HG03575 (cell line): ENCODE results near the gene MEAK7.

Source experiments
- ATAC-seq: cut with Tn5 transposase; IDR thresholded peaks from one replicate; pipeline ENCODE4 v1.9.1; 2021; ENCODE audit not compliant: unreplicated experiment, insufficient number of reproducible peaks, low FRiP score; ENCODE audit errors: extremely low read depth

MEAK7 gene

DNA sequence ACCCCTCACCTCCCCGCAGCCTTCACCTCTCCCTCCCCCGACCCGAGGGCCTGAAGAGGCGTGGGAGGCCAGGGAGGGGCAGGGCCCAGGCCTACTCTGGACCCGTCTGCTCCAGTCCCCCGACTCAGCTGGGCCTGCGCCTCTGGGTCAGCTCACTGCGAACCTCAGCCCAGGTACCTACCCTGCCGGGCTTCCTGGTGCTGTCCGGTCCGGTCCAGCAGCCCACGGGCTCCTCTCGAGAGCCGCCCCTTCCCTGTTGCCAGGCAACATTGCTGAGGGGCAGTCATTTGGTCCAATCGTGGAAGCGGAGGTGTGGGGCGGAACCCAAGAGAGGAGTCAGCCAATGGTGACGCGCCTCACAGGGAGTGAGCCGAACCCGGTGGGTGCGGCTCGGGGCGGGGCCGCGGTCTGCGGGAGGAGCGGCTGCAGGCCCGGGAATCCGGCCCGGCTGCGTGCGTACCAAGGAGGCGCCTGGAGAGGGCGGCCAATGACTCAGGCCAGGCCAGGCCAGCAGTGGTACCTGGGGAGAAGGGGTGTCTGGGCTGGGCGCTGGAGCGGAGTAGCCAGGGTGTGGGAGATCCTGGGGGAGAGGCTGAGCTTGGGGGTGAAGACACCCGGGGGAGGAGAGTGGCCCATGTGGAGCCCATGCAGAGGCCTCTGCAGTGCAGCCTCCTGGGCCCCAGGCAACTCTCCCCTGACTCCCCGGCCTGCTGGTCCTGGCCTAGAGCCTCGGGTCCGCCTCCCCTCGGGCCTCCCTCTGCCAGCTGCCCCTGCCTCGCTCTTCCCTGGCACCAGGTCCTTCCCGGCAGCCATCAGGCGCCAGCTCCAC lies at the start of gene MEAK7:
Gene MEAK7, minus strand, starts transcription at position 240 of the 829 bp plus-strand sequence. CDS start 6,573 bp downstream, outside the sequence.
- peak; percentile 82 for ATAC-seq

DNA sequence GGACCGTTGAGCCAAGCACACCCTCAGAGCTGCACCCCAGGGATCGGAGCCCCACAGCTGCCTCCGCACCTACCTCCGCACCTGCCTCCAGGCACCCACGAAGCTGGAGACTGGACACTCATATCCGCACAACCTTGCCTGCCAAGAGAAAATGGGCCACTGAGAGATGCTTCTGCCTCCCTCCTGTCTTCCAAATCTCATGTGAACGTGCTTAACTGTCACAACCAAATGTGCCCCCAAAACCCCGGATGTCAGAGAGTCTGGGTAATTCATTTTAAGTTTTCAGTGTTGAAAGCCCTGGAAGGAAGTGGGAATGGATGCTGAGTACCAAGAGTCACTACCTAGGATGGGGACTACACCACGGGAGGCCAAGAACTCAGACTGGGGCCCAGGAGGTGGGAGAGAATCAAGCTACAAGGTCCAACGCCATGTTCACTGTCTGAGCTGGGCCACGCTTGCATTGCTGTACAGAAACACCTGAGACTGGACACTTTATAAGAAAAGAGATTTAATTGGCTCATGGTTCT lies 49.5 kb upstream of the MEAK7 start:
- ATAC-seq = no peak

DNA sequence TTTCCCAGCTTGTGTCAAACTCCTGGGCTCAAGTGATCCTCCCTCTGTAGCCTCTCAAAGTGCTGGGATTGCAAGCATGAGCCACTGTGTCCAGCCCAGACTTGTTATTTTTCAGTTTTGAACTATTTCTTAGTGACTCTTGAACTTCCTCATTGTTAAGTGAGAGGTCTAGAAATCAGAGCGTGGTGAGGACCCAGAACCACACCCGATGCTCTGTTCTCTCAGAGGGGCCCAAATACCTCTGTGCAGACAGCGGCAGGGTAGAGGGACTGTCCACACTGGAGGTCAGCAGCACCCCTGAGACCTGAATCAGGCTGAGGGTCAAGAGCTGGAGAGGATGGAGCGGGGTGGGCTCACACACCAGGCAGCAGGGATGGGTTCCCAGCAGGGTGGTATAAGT lies 47.7 kb upstream of the MEAK7 start:
- no peak for ATAC-seq

DNA sequence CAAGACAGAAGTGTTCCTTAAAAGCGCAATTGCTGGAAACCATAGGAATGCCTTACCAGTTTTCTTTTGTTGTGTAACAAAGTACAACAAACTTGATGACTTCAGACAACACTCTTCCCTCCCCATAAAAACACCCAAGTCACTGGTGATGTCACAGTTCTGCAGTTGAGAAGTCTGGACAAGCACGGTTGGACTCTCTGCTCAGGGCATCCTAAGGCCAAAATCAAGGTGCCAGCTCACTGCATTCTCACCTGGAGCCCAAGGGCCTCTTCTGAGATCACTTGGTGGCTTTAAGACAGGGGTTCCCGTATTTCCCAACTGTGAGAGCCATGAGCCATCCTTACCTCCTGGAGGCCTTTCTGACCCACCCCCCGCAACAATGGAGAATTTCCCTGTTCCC lies 45.6 kb upstream of the MEAK7 start:
- ATAC-seq = no peak

DNA sequence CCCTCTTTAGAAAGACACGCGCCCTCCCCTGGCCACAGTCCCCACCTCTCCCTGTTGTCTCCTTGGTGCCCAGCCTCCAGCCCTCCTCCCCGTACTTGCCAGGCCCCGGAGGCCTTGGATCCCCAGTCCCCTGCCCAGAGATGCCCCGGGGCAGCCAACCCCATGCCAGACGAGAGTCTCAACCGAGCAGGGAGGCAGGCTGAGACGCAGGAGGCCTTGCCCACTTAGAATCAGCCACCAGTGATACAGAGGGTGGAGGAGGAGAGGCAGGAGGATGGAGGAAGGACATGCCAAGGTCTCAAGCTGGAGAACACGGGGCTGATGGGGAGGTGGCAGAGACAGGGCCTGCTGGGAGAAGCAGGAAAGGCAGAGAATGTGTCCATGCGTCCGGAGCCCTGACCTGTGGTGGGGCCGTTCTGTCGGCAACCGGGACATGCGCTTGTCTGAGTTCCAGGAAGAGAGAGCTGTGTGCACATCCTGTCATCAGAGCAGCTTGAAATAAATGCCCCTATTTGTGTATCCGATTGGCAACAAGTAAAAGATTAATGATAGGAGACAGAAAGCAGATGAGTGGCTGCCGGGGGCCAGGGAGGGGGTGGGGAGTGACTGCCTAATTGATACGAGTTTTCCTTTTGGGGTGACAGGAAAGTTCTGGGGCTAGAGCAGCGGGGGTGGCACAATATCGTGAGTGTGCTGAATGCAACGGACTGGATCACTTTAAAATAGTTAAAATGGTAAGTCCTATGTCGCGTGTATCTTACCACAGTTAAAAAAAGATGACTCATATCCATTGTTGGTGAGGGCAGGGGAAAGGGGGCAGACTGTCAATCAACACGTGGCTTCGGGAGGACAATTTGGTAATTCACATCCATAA lies 44.7 kb upstream of the MEAK7 start:
- ATAC-seq = no peak

DNA sequence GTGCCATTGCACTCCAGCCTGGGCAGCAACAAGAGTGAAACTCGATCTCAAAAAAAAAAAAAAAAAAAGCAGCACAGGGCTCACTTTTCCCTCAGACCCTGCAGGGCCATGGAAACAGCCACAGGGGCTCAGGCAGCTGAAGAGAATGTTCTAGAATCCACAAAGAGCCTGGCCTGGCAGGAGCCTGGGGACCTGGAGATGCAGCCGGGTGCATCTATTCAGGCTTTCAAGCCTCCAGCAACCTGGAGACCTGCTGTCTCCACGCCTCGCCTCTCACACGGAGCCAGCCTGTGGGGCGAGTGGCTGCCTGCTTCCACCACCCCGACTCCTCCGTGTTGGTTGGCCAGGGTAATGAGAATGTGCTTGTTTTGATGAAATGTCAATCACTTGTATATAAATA lies 44.0 kb upstream of the MEAK7 start:
- ATAC-seq = no peak

- ATAC-seq = no peak
These were observed 43.1 kb upstream of the MEAK7 start for GRCh38 chr16:84547546-84548061.

DNA sequence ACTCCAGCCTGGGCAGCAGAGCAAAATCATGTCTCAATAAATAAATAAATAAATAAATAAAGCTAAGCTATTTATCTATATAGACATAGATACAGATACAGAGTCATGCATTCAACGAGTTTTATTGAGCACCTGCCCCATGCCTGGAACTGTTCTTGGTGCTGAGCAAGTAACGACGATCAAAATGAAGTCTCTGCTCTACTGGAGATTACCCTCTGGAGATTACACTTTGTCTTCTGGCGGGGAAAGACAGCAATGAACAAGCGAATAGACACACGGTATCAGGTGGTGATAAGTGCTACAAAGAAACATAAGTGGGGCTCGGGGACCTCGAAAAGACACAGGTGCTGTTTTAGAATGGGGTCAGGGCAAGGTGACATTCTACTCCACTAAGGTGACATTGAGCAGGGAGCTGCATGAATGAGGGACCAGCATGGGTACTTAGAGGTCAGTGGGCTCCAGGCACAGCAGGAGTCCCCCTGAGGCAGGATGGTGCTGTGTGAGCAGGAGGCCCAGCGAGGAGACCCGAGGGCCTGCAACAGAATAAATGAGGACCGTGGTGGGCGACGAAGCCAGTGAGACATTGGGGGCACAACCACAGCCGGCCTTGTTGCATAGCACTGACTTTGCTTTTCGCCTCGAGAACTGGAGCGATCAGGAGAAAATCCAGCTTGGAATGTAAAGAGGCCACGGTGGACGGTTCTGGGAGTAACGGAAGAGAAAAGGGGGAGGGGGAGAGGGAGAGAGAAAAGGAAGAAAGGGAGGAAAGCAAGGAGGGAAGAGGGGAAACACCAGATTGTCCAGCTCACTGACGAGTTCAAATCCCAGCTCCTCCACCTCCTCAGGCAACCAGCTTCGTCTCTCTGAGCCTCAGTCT lies 42.4 kb upstream of the MEAK7 start:
- no peak for ATAC-seq

GRCh38 chr16:84545114-84545737 lies 40.8 kb upstream of the MEAK7 start:
- ATAC-seq = no peak

DNA sequence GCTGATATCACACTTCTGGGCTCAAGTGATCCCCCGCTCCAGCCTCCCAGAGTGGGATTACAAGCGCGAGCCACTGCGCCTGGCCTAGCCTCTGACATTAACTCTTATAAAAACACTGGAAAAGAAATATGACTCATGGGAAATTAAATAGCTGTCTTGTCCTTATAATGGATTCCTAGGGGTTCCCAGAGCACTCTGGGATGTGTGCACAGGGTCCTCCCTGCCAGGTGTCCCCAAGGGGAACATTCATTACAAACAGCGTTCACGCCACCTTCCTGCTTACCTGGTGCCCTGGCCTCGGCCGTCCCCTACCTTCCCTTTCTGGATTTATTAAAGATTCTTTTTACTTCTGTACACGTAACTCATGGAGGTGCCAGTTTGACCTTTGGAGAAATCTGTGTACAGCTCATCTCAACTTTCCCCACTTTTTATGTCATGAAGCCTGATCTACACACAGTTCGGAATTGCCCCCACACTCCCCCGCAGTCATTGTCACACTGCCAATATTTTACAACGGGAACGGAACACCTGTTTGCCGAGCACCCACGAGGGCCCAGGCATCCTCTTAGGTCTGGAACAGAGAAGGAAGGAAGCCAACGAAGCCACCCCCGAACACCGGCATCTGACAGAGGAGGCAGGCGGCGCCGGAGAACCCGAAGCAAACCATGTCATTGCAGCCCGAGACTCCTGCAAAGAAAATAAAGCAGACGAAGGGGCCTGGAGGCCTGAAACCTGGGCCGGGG lies 39.7 kb upstream of the MEAK7 start:
- no peak for ATAC-seq

DNA sequence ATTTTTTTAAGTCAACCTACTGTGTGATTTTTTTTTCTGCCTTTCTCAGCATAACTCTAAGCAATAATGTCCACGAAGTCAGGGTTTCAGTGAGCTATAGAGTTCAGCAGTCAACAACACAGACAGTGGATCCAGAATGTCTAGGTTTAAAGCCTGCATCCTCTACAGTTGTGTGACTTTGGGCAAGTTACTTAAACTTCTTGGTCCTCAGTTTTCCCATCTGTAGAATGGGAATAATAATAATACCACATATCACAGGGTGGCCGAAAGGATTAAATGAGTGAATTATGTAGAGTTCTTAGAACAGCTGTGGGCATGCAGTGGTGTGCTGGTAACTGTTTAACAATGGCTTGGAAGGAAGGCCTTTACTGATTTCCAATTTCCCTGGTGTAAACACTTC lies 38.8 kb upstream of the MEAK7 start:
- ATAC-seq = no peak

DNA sequence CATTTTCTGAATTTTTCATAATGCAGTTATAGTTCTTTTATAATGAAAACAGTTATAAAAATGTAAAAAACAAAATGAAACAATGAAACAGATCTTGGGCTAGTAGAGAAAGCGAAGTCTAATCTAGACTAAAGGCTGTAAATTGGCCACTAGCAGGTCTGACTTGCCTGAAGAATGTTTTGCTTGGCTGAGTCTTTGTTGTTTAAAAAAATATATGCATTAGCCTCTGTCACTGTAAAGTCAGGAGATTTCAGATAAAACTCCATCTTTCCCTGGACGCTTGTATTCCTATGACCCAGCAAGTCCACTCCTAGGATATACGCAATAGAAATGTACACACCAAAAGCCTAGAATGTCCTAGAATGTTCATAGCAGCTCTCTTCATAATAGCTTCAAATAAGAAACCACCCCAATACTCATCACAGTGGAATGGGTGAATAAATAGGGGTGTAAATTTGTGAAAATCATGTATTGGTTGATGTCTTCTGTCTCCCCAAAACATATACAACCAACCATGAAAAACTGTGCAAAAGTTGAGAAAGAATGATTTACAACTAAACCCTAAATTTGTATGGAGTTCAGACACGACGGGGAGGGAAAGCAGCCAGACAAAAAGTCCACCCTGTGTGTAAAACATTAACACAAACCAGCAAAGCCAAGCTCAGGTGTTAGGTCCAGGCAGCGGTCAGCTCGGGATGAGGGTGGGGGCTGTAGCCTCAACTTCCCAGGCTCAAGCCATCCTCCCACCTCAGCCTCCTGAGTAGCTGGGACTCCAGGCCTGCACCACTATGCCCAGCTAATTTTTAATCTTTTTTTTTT lies 37.7 kb upstream of the MEAK7 start:
- ATAC-seq = no peak

- no peak for ATAC-seq
These were observed 35.7 kb upstream of the MEAK7 start for GRCh38 chr16:84540194-84540593.

DNA sequence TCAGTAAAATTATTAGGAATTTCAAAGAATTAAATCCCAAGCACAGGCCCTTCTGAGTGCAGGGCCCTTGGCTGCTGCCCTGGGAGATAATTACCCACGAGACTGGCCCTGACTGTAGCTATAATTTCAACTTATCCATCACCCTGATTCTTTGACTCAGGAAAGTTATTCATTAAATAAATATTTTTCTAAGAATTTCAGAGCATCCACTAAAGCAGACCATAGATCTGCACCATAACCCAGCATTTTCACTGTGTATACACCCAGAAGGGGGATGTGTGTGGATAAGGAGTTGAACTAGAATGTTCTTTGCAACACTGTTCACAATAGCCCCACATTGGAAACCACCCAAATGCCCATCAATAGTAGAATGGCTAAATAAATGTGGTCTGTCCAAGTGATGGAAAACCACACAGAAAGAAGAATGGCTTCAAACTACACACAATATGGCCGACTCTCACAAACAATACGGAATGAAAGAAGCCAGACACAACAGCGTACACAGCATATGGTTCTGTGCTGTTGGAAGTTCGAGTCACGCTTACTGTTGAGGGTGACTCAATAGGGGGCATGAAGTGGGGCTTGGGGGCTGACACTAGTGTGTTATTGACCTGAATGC lies 33.9 kb upstream of the MEAK7 start:
- ATAC-seq = no peak

GRCh38 chr16:84537491-84538151 lies 33.2 kb upstream of the MEAK7 start:
- no peak for ATAC-seq

GRCh38 chr16:84535851-84536250 lies 31.4 kb upstream of the MEAK7 start:
- ATAC-seq = no peak
